GM06990 (cell line): ENCODE data around the gene RNF113A.
A peak's percentile ranks its signal among the peaks of the same experiment; 100 is the strongest.
"Not testable (repeated sequence)": the region's sequence is repeated elsewhere in the genome, so short reads cannot be mapped to it uniquely, and the experiment has no call there.

Experiments used
- DNase-seq: peaks from one replicate; pipeline ENCODE4 v3.0.0-alpha.2; 2011; ENCODE audit not compliant: insufficient read length; ENCODE audit errors: extremely low read depth
- H3K27me3 ChIP-seq: replicated peaks from 2 replicates; pipeline ENCODE4 v1.6.0; 2011; ENCODE audit warnings: low read length; ENCODE audit not compliant: control insufficient read depth, insufficient read depth
- H3K36me3 ChIP-seq: 2 replicates; pipeline ENCODE4 v1.5.1; 2011; ENCODE audit warnings: low read length; ENCODE audit not compliant: control insufficient read depth, insufficient read depth
- H3K4me3 ChIP-seq: replicated peaks from 2 replicates; pipeline ENCODE4 v1.5.1; 2011; ENCODE audit warnings: low read depth, mild to moderate bottlenecking, control low read depth, low read length
- CTCF ChIP-seq: IDR thresholded peaks from 2 replicates; pipeline ENCODE4 v1.5.1; 2011; ENCODE audit warnings: low read length, control low read depth, mild to moderate bottlenecking, inconsistent platforms; ENCODE audit not compliant: insufficient read depth, poor library complexity, severe bottlenecking

The RNF113A gene

GRCh38 chrX:119853444-119853843 lies 18.1 kb downstream of the RNF113A start:
- no peak for DNase-seq
- Histone ChIP-seq H3K27me3 (no peaks in the 10 kb centered on the region), H3K36me3 (no peaks in the 10 kb centered on the region), H3K4me3 (peak overlapping the region; percentile 4)
- no peak for TF ChIP-seq CTCF

DNA sequence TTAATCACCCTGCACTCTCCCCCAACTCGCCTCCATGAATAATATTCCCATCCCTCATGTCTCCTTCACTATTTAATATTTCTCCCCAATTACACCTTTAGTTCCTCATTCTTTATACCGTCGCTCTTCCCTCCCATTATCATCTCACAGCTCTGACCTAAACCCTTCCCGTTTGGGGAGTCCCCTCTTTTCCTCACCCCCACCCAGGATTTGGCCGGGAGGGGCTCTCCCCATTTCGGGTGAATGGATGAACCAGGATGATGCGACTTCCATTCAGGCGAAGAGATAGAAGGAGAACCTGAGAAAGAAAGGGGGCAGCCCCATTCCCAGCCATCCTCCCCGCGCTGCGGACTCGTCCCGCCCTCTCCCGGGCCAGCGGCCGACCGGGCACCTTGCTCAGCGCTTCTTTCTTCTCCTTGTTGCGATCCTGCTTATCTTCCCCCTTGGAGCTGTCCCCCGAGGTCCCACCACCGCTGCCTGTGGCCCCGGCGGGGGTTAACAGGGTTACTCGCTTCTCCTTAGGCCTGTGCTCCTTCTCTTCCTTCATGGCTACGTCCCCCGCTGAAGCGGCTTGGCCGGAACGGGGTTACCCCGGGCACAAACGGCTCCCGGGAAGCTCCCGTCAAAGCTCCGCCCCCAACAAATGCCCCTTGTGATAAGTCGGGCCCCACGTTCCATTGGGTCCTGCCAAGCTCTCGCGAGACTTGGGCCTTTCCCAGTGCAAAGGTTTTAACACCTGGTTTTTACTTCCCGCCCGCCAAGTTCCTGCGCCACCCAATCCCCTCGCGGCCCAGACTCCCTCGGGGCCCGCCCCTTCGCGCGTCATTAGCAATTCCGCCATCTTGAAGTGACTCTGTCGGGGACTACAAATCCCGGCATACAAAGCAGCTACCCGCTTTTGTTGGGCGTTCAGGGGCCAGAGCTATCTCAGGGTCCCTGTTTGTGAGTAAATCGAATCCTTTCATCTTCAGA lies 18.9 kb downstream of the RNF113A start, which contains the start of gene UPF3B:
Gene UPF3B (minus strand): TSS at position 582 of the 972 bp plus-strand sequence. CDS start 35 bp downstream, at position 547.
- H3K4me3 ChIP-seq, result peak within 1 kb of the TSS; percentile 79
- peak; percentile 95 for DNase-seq
- no peak for TF ChIP-seq CTCF
- H3K36me3 ChIP-seq, result no peaks in the 10 kb centered on the region
- H3K27me3 ChIP-seq, result no peaks in the 10 kb centered on the region

DNA sequence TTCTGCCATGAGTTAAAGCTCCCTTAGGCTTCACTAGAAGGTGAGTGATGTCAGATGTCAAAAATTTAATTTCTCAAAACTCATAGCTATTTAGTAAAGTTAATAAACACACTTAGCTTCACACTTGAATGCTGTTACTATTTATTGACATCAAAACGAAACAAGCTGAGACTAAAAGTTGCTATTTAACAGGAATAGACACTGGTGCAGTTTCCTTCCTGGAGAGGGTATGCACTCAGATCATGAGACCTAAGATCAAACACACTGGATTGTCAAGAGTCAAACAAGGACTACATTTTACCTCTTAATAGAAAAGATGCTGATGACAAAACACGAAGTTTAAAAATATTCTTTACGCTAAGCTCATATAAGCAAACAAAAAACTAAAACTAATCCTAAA lies 37.6 kb downstream of the RNF113A start:
- H3K36me3 ChIP-seq, result no peaks in the 10 kb centered on the region; the same call in 1 of the 2 replicates
- TF ChIP-seq CTCF, result no peak

DNA sequence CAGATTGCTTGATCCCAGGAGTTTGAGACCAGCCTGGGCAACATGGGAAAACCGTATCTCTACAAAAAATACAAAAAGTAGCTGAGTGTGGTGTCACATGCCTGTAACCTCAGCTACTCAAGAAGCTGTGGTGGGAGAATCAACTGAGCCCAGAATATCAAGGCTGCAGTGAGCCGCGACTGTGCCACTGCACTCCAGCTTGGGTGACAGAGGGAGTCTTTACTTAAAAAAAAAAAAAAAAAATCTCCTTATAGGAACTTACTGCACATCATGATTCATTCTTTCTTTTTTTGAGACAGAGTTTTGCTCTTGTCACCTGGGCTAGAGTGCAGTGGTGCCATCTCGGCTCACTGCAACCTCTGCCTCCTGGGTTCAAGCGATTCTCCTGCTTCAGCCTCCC lies 43.1 kb downstream of the RNF113A start:
- Histone ChIP-seq H3K36me3 (no peaks in the 10 kb centered on the region; the same call in 1 of the 2 replicates), H3K27me3 (no peaks in the 10 kb centered on the region), H3K4me3 (no peak overlapping the region)
- no peak for TF ChIP-seq CTCF
- no peak for DNase-seq

More for the DNA sequence above, 37.6 kb downstream of the RNF113A start:
- no peaks in the 10 kb centered on the region for H3K27me3 ChIP-seq
- DNase-seq, result no peak
- H3K4me3 ChIP-seq, result no peak overlapping the region

GRCh38 chrX:119826399-119826959 lies 45.1 kb downstream of the RNF113A start:
- Histone ChIP-seq H3K36me3 (no peaks in the 10 kb centered on the region), H3K4me3 (no peak overlapping the region), H3K27me3 (no peaks in the 10 kb centered on the region)
- no peak for TF ChIP-seq CTCF
- peak; percentile 9 for DNase-seq

DNA sequence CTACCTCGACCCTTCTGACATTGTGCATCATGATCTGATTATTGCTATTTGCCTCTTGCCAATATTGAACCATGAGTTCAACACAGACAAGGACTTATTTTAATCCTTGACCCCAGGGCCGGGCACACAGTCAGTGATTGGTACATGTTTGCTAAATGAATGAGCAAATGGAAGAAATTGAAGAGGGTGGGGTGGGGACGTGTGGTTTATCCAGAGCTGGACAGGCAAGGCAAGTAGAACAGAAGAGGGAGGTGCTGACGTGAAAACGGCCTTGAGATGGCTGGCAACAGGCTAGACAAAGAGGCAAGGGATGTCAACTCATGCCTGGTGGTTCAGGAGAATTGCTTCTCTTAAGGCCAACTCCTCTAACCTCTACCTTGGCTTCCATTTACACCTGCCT lies 47.3 kb downstream of the RNF113A start:
- H3K4me3 ChIP-seq, H3K36me3 ChIP-seq, DNase-seq, H3K27me3 ChIP-seq: not testable (repeated sequence)

GRCh38 chrX:119821703-119822102 lies 49.8 kb downstream of the RNF113A start:
- not testable (repeated sequence) for H3K36me3 ChIP-seq, H3K4me3 ChIP-seq, H3K27me3 ChIP-seq
- DNase-seq, result peak; percentile 49
